ENCODE results near the gene PLK2. TPM values are rescaled to one million over a fixed set of nuclear protein-coding genes. Genes with fewer than 3 reads are reported as not detected.

PLK2 gene
- total RNA-seq, 2 donors from 2014 or later, result 126 to 180 TPM

DNA sequence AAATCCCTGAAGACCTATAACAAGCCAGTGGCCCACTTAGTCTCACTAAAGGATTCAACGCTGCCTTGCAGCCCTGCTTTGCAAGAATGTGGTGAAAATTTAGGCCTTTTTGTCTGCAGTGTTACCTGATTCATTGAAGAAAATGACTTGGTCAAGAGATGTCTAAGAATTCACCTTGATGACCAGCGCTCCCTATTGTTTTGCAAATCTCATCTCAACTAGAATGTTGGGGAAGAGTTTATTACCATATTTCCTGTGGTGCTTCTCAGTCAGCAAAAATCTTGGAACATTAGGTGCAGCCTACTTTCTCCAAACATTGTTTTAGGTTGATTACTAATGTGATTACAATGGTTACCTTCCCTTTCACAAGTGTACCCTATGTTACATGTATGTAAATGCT lies 53.5 kb downstream of the PLK2 start:
- H3K27me3 ChIP-seq (replicated peaks; ENCODE audit: insufficient read depth), result no peaks in the 10 kb centered on the region
- no peaks in the 10 kb centered on the region for H3K36me3 ChIP-seq
- H3K9me3 ChIP-seq, result no peaks in the 10 kb centered on the region
- no peak overlapping the region for H3K4me3 ChIP-seq
- H3K4me1 ChIP-seq (ENCODE audit: control insufficient read depth in 1 of 2, low read depth in 2 of 2), result peaks cover 2 to 7% of the 10 kb centered on the region in 2 donors
- no peak overlapping the region for H3K27ac ChIP-seq
- ATAC-seq (ENCODE audit: insufficient number of reproducible peaks, low FRiP score, low read depth) (no peak), DNase-seq (ENCODE audit: low spot score) (no peak)
- TF ChIP-seq, protein P1, sequence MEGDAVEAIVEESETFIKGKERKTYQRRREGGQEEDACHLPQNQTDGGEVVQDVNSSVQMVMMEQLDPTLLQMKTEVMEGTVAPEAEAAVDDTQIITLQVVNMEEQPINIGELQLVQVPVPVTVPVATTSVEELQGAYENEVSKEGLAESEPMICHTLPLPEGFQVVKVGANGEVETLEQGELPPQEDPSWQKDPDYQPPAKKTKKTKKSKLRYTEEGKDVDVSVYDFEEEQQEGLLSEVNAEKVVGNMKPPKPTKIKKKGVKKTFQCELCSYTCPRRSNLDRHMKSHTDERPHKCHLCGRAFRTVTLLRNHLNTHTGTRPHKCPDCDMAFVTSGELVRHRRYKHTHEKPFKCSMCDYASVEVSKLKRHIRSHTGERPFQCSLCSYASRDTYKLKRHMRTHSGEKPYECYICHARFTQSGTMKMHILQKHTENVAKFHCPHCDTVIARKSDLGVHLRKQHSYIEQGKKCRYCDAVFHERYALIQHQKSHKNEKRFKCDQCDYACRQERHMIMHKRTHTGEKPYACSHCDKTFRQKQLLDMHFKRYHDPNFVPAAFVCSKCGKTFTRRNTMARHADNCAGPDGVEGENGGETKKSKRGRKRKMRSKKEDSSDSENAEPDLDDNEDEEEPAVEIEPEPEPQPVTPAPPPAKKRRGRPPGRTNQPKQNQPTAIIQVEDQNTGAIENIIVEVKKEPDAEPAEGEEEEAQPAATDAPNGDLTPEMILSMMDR (IDR thresholded peaks at IDR 0.05), result no peak

- Histone ChIP-seq H3K4me1 (ENCODE audit: control insufficient read depth in 1 of 2, low read depth in 2 of 2) (peaks cover 0 to 19% of the 10 kb centered on the region in 2 donors), H3K27me3 (replicated peaks; ENCODE audit: insufficient read depth) (no peaks in the 10 kb centered on the region), H3K27ac (no peak overlapping the region), H3K36me3 (no peaks in the 10 kb centered on the region), H3K9me3 (no peaks in the 10 kb centered on the region), H3K4me3 (no peak overlapping the region)
- DNase-seq (ENCODE audit: low spot score) (no peak), ATAC-seq (ENCODE audit: insufficient number of reproducible peaks, low FRiP score, low read depth) (no peak)
- TF ChIP-seq, protein P1 (IDR thresholded peaks at IDR 0.05), result no peak
Observed at GRCh38 chr5:58405175-58405574, 54.7 kb downstream of the PLK2 start.

- ATAC-seq (ENCODE audit: insufficient number of reproducible peaks, low FRiP score, low read depth), result no peak
- no peak overlapping the region for H3K27ac ChIP-seq
- peaks cover 0 to 24% of the 10 kb centered on the region in 2 donors for H3K4me1 ChIP-seq (ENCODE audit: control insufficient read depth in 1 of 2, low read depth in 2 of 2)
- TF ChIP-seq, protein P1 (IDR thresholded peaks at IDR 0.05), result no peak
- H3K27me3 ChIP-seq (replicated peaks; ENCODE audit: insufficient read depth), result no peaks in the 10 kb centered on the region
- DNase-seq (ENCODE audit: low spot score), result no peak
- H3K36me3 ChIP-seq, result no peaks in the 10 kb centered on the region
- H3K9me3 ChIP-seq, result no peaks in the 10 kb centered on the region
- H3K4me3 ChIP-seq, result no peak overlapping the region
Observed at GRCh38 chr5:58404734-58405133, 55.2 kb downstream of the PLK2 start.

Other genes with a start within 250 kb of the PLK2 start
- 1 to 10 TPM in 1 of 2 donors, under 1 TPM in 1; 0.14 to 1.6 TPM for gene GAPT, start 31.3 kb upstream of the PLK2 start, total RNA-seq
- gene RAB3C, start 123.0 kb upstream of the PLK2 start, total RNA-seq, result 1 to 10 TPM in 1 of 2 donors, under 1 TPM in 1; 0.41 to 2.8 TPM